Panc1 (cell line): ENCODE data around the gene SOD1. TPM values are rescaled to one million over a fixed set of nuclear protein-coding genes. Genes with fewer than 3 reads are reported as not detected.

Experiments used
- ATAC-seq: fragments of 200-7000 bp; cut with Tn5 transposase; 2 replicates; pipeline ENCODE4 v1.9.1; 2020; ENCODE audit warnings: mild to moderate bottlenecking, moderate library complexity
- BruUV-seq: library from RNA; stranded (reverse); fragments of 400-500 nt; replicated peaks from 2 replicates; lab custom pipeline; 2021; lab: Mats Ljungman, UMichigan
- CTCF ChIA-PET: fragments of 300-600 bp; sonication (Branson Sonifier 250); formaldehyde crosslinking; loops from one replicate; lab custom pipeline; 2022; ENCODE audit warnings: antibody characterized with exemption; lab: Charles Lee
- POLR2A ChIA-PET: fragments of 300-600 bp; sonication (Branson Sonifier 250); formaldehyde crosslinking; loops from one replicate; lab custom pipeline; 2022; ENCODE audit warnings: antibody characterized with exemption; lab: Charles Lee
- DNase-seq: peaks from one replicate; pipeline ENCODE4 v3.0.0-alpha.2; 2010; ENCODE audit warnings: low read depth, low spot score
- H3K27ac ChIP-seq: 2 replicates; pipeline ENCODE4 v1.5.1; 2011; ENCODE audit warnings: mild to moderate bottlenecking, low read length, inconsistent platforms
- H3K27me3 ChIP-seq: fragments of 200-500 bp; sonication (Bioruptor generic); 2 replicates; pipeline ENCODE4 v1.6.0; 2014; ENCODE audit warnings: low read length, inconsistent platforms; ENCODE audit not compliant: control insufficient read depth, insufficient read depth
- H3K36me3 ChIP-seq: fragments of 200-500 bp; sonication (Bioruptor generic); 2 replicates; pipeline ENCODE4 v1.5.1; 2014; ENCODE audit warnings: inconsistent platforms, mild to moderate bottlenecking, low read length, moderate library complexity; ENCODE audit not compliant: control insufficient read depth, insufficient read depth
- H3K4me1 ChIP-seq: 2 replicates; pipeline ENCODE4 v1.5.1; 2011; ENCODE audit warnings: inconsistent platforms, mild to moderate bottlenecking, low read length, moderate library complexity; ENCODE audit not compliant: control insufficient read depth, insufficient read depth
- H3K4me3 ChIP-seq, 2 experiments: 2 replicates each; pipeline ENCODE4 v1.5.1; 2011 to 2012; ENCODE audit warnings: low read depth in 2 of 2, low read length in 2 of 2, mild to moderate bottlenecking in 2 of 2, inconsistent platforms in 1 of 2, moderate library complexity in 1 of 2
- H3K9me3 ChIP-seq: fragments of 200-500 bp; sonication (Bioruptor generic); 2 replicates; pipeline ENCODE4 v1.5.1; 2014; ENCODE audit warnings: low read depth, mild to moderate bottlenecking, inconsistent platforms, low read length, moderate library complexity; ENCODE audit not compliant: control insufficient read depth, insufficient read depth
- CTCF ChIP-seq: fragments of 450-650 bp; IDR thresholded peaks from 2 replicates; pipeline ENCODE4 v1.5.1; 2017; ENCODE audit warnings: mild to moderate bottlenecking
- POLR2AphosphoS5 ChIP-seq: IDR thresholded peaks from 2 replicates; pipeline ENCODE4 v1.6.1; 2012; ENCODE audit warnings: mild to moderate bottlenecking, low read depth, low read length, moderate library complexity
- REST ChIP-seq, 2 experiments: IDR thresholded peaks; 2 replicates each; pipeline ENCODE4 v1.6.1; 2011 to 2012; ENCODE audit warnings: low read depth in 2 of 2, control low read depth in 1 of 2, low read length in 1 of 2, mild to moderate bottlenecking in 1 of 2, moderate library complexity in 1 of 2; ENCODE audit not compliant: insufficient read depth in 1 of 2
- SIN3A ChIP-seq: IDR thresholded peaks from 2 replicates; pipeline ENCODE4 v1.6.1; 2012; ENCODE audit warnings: low read depth, mild to moderate bottlenecking, low read length, moderate library complexity, borderline replicate concordance; ENCODE audit not compliant: insufficient read depth
- TCF7L2 ChIP-seq: IDR thresholded peaks from 2 replicates; pipeline ENCODE4 v1.6.1; 2011; ENCODE audit warnings: mild to moderate bottlenecking, low read depth, low read length, inconsistent platforms
- in situ Hi-C: cut with HindIII; loops from 2 replicates; pipeline ENCODE4 v1.10.0; 2016; ENCODE audit warnings: low sequenced_read_pairs, low pct_unique_long_range_greater_than_20kb
- intact Hi-C: fragments of 100-400 bp; cut with micrococcal nuclease; formaldehyde crosslinking; loops from one replicate; pipeline ENCODE4 v1.10.0; 2022; ENCODE audit not compliant: unreplicated experiment
- total RNA-seq: library from RNA; stranded (reverse); gene quantifications from one replicate; pipeline ENCODE4 v1.2.1, GENCODE V29; 2021; ENCODE audit not compliant: unreplicated experiment

SOD1 gene
- total RNA-seq, 1 experiment from 2014 or later, result 221 TPM

GRCh38 chr21:31624181-31624580, 35.3 kb upstream of the SOD1 start:
- Histone ChIP-seq H3K27me3 (no peaks in the 10 kb centered on the region), H3K9me3 (no peaks in the 10 kb centered on the region), H3K4me3 (no peak overlapping the region), H3K36me3 (no peaks in the 10 kb centered on the region), H3K27ac (no peak overlapping the region), H3K4me1 (no peaks in the 10 kb centered on the region)
- no peak for TF ChIP-seq SIN3A
- no peak for TF ChIP-seq REST (IDR thresholded peaks at IDR 0.05; ENCODE audit: insufficient read depth in 1 of 2, low read depth in 2 of 2, low read length in 1 of 2)
- TF ChIP-seq POLR2AphosphoS5, result no peak
- no peak for TF ChIP-seq TCF7L2
- no peak for TF ChIP-seq CTCF
- no peak for ATAC-seq
- ChIA-PET CTCF (no interaction called here), POLR2A (no interaction called here)
- in situ Hi-C loops (no loop called here), intact Hi-C loops (no loop called here)
- BruUV-seq, result no TSS peak
- no peak for DNase-seq

- in situ Hi-C loops, result no loop called here
- 0 out of 2 replicates have a peak, but pooled peaks cover 4% of the 10 kb centered on the region for H3K4me1 ChIP-seq
- no peak overlapping the region for H3K4me3 ChIP-seq
- H3K36me3 ChIP-seq, result no peaks in the 10 kb centered on the region
- ATAC-seq, result no peak
- no peak overlapping the region for H3K27ac ChIP-seq
- TF ChIP-seq POLR2AphosphoS5, result no peak
- no peak for TF ChIP-seq TCF7L2
- no peak for TF ChIP-seq CTCF
- no peak for TF ChIP-seq SIN3A
- no peak for TF ChIP-seq REST (IDR thresholded peaks at IDR 0.05; ENCODE audit: insufficient read depth in 1 of 2, low read depth in 2 of 2, low read length in 1 of 2)
- no peaks in the 10 kb centered on the region for H3K9me3 ChIP-seq
- no peak for DNase-seq
- BruUV-seq, result no TSS peak
- no peaks in the 10 kb centered on the region for H3K27me3 ChIP-seq
- ChIA-PET POLR2A (no interaction called here), CTCF (no interaction called here)
- intact Hi-C loops, result no loop called here
Observed at GRCh38 chr21:31624961-31625491, 34.5 kb upstream of the SOD1 start.
